ENCODE measurements around the gene LRRK2. TPM values are rescaled to one million over a fixed set of nuclear protein-coding genes. Genes with fewer than 3 reads are reported as not detected.

Gene LRRK2
- total RNA-seq, 4 donors from 2014 or later: 9.0 to 55.6 (median 15.4) TPM

DNA sequence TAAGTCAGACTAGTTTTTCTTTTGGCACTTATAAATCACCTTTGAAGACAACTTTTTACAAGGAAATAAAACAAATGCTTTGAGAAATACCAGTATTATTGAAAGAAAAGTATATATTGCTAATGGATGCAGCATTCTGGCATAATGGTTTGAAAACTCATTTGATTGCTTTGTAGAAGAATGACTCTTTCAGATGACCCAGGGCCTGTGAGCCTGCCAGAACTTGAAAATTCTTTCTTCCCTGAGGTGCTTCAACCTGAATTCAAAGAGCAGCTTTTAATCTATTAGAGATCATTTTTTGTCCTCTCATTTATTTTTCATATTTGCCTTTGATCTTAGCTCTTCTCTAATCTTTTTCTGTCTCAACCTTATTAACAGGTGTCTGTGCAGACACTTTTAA is 87.4 kb downstream of the LRRK2 start:
- DNase-seq (ENCODE audit: low spot score) (no peak), ATAC-seq (ENCODE audit: low FRiP score) (no peak)
- TF ChIP-seq, protein P1, sequence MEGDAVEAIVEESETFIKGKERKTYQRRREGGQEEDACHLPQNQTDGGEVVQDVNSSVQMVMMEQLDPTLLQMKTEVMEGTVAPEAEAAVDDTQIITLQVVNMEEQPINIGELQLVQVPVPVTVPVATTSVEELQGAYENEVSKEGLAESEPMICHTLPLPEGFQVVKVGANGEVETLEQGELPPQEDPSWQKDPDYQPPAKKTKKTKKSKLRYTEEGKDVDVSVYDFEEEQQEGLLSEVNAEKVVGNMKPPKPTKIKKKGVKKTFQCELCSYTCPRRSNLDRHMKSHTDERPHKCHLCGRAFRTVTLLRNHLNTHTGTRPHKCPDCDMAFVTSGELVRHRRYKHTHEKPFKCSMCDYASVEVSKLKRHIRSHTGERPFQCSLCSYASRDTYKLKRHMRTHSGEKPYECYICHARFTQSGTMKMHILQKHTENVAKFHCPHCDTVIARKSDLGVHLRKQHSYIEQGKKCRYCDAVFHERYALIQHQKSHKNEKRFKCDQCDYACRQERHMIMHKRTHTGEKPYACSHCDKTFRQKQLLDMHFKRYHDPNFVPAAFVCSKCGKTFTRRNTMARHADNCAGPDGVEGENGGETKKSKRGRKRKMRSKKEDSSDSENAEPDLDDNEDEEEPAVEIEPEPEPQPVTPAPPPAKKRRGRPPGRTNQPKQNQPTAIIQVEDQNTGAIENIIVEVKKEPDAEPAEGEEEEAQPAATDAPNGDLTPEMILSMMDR (IDR thresholded peaks at IDR 0.05): no peak

DNA sequence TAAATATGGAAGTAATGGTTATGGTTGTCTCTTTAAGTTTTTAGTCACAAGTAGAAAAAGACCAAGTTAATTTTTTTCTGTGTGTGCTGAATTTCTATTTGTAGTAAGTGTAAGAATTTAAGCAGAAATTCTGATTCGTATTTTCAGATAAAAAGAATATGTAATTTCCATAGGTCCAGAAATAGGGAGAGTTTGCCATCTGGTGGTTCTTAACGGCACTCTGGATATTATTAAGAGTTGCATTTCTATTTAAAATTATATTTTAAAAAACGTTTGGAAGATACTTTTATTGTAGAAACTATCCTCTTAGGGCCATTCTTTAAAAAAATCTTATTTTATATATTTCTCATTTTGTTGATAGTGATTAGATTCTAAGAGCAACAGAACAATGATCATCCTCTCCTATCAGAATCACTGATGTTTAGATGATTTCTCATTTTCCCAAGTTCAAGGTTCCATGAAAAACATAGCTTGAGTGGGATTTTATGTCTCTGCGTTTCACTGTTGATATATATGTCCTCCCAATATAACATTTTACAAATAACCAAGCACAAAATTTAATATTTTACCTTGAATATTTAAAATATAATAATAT is 88.3 kb downstream of the LRRK2 start:
- DNase-seq (ENCODE audit: low spot score) (no peak), ATAC-seq (ENCODE audit: low FRiP score) (no peak)
- TF ChIP-seq, protein P1 (IDR thresholded peaks at IDR 0.05): no peak

DNA sequence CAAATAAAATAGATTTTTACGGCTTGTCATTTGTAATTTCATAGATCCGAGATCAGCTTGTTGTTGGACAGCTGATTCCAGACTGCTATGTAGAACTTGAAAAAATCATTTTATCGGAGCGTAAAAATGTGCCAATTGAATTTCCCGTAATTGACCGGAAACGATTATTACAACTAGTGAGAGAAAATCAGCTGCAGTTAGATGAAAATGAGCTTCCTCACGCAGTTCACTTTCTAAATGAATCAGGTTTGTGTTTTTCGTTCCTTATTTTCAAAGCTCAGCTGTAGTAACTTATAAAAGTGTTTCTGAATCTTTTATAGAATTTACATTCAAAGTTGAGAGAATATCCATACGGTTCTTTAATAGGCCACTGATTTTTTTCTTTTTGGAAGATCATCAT is 89.1 kb downstream of the LRRK2 start:
- ATAC-seq (ENCODE audit: low FRiP score) (no peak), DNase-seq (ENCODE audit: low spot score) (no peak)
- TF ChIP-seq, protein P1 (IDR thresholded peaks at IDR 0.05): no peak

DNA sequence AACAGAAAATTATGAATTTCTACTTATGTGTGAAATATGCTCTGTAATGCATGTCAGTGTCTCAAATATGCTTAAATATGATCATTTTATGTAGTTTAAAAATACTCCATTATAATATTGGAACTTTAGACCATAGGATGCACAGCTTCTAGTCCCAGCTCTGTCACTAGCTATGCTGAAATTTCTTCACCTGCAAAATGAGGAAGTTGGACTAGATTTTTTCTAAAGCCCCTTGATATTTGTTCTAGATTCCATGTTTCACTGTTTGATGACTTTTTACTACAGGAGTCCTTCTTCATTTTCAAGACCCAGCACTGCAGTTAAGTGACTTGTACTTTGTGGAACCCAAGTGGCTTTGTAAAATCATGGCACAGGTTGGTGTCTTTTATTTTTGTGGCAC is 90.1 kb downstream of the LRRK2 start:
- ATAC-seq (ENCODE audit: low FRiP score) (no peak), DNase-seq (ENCODE audit: low spot score) (no peak)
- TF ChIP-seq, protein P1 (IDR thresholded peaks at IDR 0.05): no peak

DNA sequence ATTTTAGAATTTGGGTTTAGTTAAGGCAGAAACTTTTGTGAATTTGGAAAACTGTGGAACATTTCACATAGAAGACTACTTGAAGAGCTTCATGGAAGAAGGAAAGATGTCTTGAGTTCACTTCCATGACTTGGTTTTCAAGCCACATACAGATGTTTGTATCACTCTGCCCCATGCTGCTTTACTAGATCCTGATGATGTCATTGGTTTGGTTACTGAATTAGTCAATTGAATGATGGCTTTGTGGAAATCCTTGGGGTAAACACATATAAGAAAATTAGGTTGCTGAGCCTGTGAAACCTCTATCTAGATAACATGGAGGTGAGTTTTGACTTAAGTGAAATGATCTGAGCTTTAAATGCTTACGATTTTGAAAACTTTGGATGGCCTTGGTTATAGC is 90.6 kb downstream of the LRRK2 start:
- no peak for ATAC-seq (ENCODE audit: low FRiP score)
- TF ChIP-seq, protein P1 (IDR thresholded peaks at IDR 0.05): no peak
- DNase-seq (ENCODE audit: low spot score): no peak

DNA sequence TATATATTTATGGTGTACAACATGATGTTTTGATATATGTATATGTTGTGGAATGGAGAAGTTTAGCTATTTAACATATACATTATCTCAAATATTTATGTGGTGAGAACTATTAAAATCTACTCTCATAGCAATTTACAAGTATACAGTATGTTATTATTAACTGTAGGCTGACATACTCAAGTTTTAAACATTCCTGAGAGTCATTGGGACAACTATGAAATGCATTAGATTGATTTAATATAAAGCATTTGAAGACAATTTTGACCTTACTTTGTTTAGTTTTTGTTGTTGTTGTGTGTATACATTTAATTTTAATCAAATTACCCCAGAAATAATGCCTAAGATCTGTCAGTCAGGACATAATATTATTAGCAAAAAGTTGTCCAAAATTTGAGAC is 99.5 kb downstream of the LRRK2 start:
- ATAC-seq (ENCODE audit: low FRiP score): no peak
- TF ChIP-seq, protein P1 (IDR thresholded peaks at IDR 0.05): no peak

DNA sequence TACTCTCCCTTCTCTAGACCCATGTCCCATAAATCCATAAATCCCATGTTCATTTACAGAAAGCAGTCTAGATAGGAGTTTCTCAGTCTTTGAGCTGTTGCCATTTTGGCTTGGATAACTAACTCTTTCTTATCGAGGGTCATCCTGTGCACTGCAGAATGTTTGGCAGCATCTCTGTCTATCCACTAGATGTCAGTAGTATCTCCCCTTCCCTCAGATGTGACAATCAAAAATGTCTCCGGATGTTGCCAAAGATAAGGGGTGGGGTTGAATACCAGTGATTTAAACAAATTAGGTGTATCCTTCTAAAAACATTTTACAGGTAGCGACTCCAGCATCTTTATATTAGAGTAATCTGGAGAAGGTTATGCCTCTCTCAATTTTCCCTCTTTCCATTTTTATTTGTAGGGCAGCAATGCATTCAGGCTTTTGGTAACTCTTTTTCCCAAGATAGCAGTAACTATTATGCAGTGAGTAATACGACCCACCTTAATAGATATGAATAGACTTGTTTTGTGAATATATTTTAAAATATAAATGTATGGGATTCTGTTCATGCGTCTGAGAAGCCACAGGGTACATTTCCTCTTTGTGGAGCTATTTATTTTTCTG is 100.7 kb downstream of the LRRK2 start:
- no peak for DNase-seq (ENCODE audit: low spot score)
- no peak for ATAC-seq (ENCODE audit: low FRiP score)
- TF ChIP-seq, protein P1 (IDR thresholded peaks at IDR 0.05): no peak

More for the DNA sequence above, 99.5 kb downstream of the LRRK2 start:
- DNase-seq (ENCODE audit: low spot score): no peak
